ENCODE measurements around the gene PPM1E.
"Not testable (repeated sequence)": the region's sequence is repeated elsewhere in the genome, so short reads cannot be mapped to it uniquely, and the experiment has no call there.

The PPM1E gene

GRCh38 chr17:58755577-58756245 is at the start of gene PPM1E:
TSS of gene PPM1E (plus strand) at chr17:58755854.
- DNase-seq (ENCODE audit: low read depth) = no peak

DNA sequence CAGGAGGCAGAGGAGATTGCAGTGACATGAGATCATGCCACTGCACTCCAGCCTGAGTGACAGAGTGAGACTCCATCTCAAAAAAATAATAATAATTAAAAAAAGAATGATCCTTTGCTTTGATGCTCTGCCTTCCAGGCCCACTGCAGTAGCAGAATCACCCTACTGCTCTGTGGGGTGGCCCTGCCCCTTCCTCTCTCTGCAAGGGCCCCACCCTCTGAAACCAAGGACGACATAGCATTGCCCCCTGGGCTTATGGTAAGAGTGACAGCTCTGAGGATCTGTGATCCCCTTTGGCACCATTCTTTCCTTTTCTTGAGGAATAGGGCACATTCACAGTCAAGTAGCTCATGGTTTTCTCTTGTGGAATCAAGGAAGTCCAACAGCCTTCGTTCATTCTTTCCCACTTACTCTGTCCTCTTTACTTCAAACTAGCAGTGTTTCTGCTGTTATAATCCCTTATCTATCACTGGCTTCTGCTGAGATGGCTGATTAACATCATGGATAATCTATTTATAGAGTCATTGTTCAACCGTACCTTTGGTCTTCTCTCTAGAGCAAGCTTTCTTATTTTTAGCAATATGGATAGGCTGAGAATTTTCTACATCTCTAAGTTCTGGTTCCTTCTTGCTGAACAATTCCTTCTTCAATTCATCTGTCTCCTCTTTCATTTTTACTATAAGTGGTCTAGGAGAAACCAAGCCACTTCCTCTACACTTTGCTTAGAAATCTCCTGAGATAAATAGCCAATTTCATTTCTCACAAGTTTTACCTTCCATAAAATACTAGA is 49.1 kb upstream of the PPM1E start:
- DNase-seq (ENCODE audit: low read depth) = no peak

DNA sequence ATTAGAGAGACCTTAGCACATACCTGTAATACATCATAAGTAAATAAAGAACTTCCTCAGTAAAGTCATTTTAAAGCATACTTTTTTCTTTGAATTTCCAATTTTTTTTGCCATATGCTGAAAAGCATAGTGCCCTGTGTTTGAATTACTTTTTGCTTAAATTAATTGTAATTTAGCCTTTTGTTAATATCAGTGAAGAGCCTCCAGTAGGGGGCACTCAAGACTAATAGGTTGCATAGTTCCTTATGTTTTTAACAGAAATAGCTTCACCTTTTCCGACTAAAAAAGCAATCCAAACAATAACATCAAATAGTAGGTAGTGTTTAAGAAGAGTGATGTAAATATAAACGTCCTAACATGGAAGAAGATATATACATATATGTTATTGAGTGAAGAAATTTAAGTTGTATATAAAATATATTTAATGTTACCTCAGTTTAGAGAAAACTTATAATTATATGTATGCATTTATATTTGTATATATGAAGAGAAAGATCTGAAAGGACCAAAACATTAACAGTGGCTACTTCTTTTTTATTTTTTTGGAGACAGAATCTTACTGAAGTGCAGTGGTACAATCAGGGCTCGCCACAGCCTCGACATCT is 44.6 kb upstream of the PPM1E start:
- no peak for DNase-seq (ENCODE audit: low read depth)

- no peak for DNase-seq (ENCODE audit: low read depth)
Observed at GRCh38 chr17:58722274-58722673, 33.4 kb upstream of the PPM1E start.

DNA sequence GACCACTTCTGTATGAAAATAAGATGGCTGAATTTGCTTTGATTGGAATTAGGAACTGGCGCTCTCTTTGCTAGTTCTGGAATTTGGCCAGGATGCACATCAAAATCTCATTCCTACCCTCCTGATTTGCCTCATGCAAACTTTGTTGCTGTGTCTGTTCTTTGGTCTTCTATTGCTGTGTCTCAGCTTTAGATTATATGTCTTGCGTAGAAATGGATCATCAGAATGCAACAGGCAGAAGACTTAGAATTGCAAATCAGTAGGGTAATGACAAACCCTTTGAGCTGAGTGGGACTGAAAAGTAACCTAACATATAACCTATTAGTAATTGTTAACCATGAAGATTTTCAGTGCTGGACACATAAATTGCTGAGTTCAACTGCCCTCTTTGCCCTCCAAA is 33.0 kb upstream of the PPM1E start:
- no peak for DNase-seq (ENCODE audit: low read depth)

DNA sequence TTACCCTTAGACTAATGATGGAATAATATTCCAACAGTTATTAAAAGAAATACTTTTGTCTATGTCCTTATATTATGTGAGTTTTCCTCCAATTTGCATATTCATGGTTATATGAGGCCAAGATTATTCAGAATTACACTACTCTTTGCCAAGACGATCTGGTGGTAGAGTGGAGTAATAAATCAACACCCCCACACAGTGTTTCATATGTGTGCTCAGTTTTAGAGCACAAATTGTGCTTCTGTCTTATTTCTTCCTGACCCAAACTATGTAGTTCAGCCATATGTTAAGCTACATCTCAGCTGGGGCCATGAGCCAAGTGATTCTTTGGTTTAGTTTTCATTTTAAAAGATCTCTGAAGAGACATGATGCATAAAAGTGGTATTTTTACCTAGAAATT is 26.9 kb upstream of the PPM1E start:
- no peak for DNase-seq (ENCODE audit: low read depth)

- DNase-seq (ENCODE audit: low read depth) = no peak
Observed at GRCh38 chr17:58730937-58731336, 24.7 kb upstream of the PPM1E start.

GRCh38 chr17:58734040-58734439 is 21.6 kb upstream of the PPM1E start:
- no peak for DNase-seq (ENCODE audit: low read depth)

DNA sequence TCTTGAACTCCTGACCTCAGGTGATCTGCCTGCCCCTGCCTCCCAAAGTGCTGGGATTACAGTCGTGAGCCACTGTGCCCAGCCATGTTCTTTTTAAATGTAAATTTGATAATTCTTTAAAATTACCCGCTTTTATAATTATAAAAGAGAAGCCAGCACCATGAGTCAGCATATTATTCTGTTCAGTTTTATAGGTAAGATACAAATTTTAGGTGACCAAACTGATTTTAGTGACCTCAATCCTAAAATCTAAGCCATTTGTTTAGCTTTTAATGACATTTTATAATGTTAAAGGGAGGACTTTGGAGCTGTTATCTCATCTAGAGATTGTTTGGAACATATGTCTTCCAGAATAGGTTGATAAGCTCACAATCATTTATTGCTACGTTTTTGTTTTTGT is 20.8 kb upstream of the PPM1E start:
- DNase-seq (ENCODE audit: low read depth) = no peak

DNA sequence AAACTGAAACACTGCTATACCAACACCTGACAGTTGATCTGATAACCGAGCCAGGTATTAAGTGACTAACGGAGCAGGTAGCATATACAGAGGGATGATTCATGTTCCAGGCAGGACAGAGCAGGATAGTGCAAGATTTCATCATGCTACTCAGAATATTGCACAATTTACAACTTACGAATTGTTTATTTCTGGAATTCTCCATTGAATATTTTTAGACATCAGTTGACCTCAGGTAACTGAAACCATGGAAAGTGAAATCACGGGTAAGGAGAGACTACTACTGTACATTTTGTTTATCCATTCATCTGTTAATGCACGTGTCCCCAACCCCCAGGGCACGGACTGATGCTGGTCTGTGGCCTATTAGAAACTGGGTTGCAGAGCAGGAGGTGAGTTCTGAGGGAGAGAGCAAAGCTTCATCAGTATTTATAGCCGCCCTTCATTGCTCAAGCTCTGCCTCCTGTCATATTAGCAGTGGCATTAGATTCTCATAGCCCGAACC is 14.5 kb upstream of the PPM1E start:
- peak; percentile 14 for DNase-seq (ENCODE audit: low read depth)

DNA sequence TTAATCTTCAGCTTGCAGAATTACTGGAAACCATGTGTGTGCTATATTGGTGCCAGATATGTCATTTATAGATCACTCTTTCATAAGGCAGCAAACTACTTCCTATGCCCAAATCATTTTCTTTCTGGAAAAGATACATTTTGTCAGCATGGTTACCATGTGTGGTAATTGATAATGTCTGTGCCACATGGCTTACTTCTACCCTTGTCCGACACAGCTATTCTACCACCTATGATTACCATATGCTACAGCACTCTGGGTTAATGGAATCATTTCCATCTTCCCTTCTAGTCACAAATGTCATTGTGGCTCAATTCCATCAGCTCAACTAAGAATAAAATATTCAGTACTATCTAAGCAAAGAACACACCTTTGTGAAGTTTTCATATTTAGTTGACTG is 8.0 kb upstream of the PPM1E start:
- DNase-seq (ENCODE audit: low read depth) = no peak

GRCh38 chr17:58749627-58750026 is 6.0 kb upstream of the PPM1E start:
- not testable (repeated sequence) for DNase-seq (ENCODE audit: low read depth)

GRCh38 chr17:58753026-58753425 is 2.6 kb upstream of the PPM1E start:
- DNase-seq (ENCODE audit: low read depth) = no peak

- no peak for DNase-seq (ENCODE audit: low read depth)
Observed at GRCh38 chr17:58755269-58755576, 431 bp upstream of the PPM1E start.

DNA sequence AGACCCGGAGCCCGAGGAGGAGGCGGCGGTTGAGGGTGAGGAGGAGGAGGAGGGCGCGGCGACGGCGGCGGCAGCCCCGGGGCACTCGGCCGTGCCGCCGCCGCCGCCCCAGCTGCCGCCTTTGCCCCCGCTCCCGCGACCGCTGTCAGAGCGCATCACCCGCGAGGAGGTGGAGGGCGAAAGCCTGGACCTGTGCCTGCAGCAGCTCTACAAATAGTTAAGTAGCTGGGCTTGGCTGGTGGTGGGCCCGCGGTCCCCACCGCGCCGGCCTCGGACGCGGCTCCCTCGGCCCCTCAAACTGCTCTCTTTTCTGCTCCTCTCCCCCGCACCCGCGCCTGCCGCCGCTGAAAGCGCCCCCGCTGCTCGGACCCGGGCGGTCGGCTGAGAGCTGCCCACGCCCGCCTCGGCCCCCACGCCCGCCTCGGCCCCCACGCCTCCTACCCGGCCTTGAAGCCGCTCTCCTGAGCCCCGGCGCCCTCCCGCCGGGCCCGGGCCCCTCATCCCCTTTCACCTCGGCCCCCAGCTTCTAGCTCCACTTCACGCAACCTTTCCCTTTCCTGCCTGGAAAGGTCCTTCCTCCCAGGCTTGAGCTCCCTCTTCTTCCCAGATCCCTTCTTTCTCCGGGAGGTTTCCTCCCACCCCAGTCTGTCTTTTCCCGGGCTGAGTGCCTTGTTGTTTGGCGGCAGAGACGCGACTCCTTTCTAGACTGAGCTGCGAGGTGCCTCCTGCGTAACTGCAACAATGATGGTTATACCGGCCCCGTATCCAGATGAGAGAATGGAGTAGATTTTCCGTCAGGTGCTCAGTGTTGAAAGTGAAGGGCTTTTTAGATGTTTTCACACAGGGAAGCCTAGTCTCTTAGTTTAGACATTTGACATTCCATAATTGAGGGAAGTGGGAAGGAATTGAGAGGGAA is 850 bp downstream of the PPM1E start:
- DNase-seq (ENCODE audit: low read depth) = no peak

DNA sequence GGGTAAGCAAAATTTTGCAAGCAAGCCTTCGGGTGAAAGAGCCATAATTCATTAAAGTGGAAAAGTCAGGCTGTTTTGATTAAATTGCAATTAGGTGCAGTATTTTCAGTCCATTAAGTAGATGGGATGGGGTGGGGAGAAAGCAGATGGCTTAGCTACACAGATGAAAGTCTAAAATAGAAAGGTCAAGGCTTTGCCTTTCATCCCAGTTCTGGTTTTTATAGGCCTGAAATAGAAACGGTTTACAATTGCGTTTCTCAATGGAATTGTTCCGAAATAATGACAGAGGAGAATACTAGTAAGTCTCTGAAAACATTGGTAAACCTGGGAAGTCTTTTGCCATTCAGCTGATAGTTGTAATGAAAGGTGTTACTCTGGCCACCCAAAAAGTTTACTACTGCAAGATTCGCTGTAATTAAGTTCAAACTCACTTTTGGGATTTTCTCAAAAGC is 1.5 kb downstream of the PPM1E start:
- no peak for DNase-seq (ENCODE audit: low read depth)

- no peak for DNase-seq (ENCODE audit: low read depth)
Observed at GRCh38 chr17:58758890-58759289, 3.2 kb downstream of the PPM1E start.

- DNase-seq (ENCODE audit: low read depth) = no peak
Observed at GRCh38 chr17:58759522-58759921, 3.9 kb downstream of the PPM1E start.

- no peak for DNase-seq (ENCODE audit: low read depth)
Observed at GRCh38 chr17:58760248-58760647, 4.6 kb downstream of the PPM1E start.

DNA sequence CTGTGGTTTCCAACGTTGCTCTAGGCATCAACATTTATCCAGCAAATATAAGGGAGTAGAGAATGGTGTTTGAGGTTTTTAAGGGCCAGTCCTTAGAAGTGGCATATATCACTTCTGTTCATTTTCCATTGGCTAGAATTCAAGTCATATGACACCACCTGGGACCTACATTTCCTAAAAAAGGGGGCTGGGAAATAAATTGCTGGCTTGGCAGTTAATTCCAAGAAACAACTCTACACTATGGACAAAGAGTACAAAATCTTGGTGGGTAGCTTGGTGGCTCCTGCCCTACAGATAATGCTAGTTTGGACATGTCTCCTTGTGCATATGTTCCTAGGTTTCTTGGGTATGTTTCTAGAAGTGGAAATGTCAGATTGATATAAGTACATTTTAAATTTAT is 7.6 kb downstream of the PPM1E start:
- no peak for DNase-seq (ENCODE audit: low read depth)

DNA sequence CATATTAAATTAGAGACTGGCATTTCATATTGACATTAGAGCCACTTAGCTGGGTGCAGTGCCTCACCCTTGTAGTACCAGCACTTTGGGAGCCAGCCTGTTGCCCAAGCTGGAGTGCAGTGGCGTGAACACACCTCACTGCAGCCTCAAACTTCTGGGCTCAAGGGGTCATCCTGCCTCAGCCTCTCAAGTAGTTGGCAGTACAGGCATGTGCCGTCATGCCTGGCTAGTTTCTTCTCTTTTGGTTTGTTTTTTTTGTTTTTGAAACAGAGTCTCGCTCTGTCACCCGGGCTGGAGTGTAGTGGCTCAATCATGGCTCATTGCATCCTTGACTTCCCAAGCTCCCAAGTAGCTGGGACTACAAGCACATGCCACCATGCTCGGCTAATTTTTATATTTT is 8.7 kb downstream of the PPM1E start:
- no peak for DNase-seq (ENCODE audit: low read depth)

- DNase-seq (ENCODE audit: low read depth) = not testable (repeated sequence)
Observed at GRCh38 chr17:58778482-58778881, 22.8 kb downstream of the PPM1E start.

Data from non-pigmented ciliary epithelial cell (primary cell).